GM19324 (cell line): Measurements from ENCODE around the gene APPL1.
"Not testable (repeated sequence)": the region's sequence is repeated elsewhere in the genome, so short reads cannot be mapped to it uniquely, and the experiment has no call there.

Source experiments
- ATAC-seq: cut with Tn5 transposase; IDR thresholded peaks from one replicate; pipeline ENCODE4 v1.9.1; 2021; ENCODE audit warnings: mild to moderate bottlenecking, moderate library complexity; ENCODE audit not compliant: unreplicated experiment, low FRiP score

Gene APPL1

DNA sequence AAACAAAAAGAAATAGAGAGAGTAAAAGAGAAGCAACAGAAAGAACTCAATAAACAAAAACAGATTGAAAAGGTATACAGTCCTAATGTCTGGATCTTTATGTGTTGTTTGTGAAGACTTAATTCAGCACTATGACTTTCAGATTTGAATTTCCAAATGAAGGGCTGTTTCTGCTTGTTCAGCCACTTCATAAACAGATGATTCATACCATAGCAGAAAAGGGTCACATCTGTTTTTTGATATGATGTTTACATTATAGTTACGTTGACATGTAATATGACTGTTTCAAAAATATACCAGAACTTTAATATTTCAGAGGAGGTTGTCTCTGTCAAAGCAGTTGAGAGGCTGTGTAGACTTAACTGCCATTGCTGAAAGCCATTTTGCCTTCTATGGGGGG lies 40.9 kb downstream of the APPL1 start:
- ATAC-seq, result no peak

DNA sequence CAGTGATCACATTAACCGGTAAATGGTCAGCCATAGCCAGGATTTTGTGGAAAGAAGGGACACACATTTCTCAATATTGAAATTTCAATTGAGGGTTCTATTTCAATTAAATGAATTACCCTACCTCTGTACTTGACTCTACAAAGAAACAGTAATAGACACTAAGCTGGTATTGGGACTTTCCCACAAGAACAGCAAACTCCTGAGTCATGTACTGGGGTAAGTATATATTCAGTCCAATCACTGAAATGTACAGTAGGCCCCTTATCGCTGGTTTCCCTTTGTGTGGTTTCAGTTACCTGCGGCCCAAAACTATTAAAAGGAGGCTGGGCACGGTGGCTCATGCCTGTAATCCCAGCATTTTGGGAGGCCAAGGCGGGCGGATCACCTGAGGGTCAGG lies 47.3 kb downstream of the APPL1 start:
- no peak for ATAC-seq

DNA sequence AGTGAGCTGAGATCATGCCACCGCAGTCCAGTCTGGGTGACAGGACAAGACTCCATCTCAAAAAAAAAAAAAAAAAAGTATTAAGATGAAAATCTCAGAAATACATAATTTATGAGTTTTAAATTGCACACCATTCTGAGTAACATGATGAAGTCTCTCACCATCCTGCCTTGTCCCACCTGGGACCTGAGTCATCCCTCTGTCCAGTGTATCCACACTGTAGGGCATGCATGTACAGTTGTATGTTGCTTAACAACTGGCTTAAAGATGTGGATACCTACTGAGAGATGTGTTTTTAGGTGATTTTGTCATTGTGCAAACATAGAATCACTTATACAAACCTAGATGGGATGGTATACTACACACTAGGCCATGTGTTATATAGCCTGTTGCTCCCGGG lies 47.9 kb downstream of the APPL1 start:
- no peak for ATAC-seq

DNA sequence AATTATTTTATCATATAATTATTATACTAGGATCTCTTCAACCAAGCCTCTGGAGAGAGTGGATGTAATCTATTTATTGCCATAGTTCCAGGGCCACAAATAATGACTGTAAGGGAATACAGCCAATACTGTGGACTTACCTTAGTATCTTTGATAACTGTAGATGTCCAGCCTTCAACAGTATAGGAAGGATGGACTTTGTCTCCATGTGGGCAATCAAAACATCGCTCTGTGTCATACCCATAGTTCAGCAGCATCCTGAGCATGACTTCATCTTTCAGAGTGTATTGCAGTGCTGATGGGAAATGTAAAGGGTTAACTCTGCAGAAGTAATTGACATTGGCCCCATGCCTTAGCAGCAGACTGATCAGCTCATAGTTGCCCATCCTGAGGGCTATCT lies 50.7 kb downstream of the APPL1 start:
- ATAC-seq, result no peak

DNA sequence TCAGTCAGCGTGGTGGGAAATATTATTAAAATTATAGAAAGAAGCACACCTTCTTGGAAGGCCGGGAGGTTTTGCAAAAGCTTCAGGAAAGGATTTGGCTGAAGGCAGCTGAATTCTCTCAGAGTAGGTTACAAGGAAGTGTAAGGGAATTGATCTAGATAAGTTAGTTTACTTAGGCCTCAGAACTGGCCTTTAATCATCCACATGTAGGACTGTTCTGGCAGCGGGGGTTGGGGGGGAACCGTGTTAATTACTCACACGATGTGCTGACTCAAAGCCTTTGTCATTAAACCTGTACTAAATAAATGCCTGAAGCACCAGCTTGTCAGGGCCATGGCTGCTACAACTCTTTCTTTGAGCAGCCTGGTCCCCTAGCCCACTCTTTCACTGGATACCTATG lies 52.2 kb downstream of the APPL1 start:
- ATAC-seq, result no peak

DNA sequence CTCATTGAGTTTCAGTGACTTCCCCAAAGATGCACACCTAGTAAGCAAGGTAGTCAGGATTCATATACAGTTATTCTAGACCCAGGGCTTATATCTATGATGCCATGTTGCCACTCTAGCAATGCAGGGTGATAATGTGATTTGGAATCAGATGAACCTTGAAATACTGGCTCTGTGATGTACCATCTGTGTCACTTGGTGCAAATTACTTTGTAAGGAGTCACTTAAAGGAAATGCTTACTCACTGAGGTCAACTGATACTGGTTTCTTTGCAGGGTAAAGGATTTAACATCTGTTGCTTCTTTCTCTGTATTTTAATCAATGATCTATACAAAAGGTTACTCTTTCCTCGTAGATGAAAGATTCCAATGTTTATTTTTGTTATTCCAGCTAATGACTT lies 54.2 kb downstream of the APPL1 start:
- no peak for ATAC-seq

DNA sequence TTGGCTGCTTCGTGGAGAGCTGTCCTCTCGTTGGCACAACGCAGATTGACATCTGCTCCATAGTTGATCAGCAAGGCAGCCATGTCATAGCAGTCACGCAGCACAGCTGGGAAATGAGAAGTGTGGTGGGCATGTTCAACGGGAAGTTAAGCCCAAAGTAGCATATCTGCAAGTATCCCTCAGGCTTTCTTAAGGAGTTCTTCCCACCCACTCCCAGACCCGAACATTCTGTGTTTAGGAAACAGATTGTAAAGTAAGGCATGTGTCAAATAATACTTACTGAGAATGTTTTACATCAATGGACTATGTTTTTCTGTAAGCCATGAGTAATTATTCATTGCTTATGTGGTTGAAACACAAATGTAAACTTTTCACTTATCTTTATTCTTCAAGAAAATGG lies 55.8 kb downstream of the APPL1 start:
- ATAC-seq, result no peak

DNA sequence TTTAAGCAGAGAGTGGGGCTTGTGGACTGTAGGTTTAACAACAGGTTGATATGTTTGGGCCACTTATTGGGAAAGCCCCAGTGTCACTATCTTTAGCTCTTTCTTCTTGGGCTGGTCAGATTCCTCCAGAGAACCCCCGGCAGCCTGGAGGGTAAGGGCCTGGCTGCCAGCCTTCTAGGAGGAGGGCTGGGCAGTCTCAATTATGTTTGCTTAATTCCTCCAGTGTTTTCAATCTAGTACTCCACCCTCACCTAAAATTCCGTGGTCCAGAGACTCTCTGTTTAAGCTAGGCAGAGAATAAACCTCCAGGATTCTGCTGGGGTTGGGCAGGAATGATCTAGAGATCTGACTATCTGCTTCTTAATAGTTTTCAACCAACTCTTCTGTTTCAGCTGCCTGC lies 59.7 kb downstream of the APPL1 start:
- no peak for ATAC-seq

DNA sequence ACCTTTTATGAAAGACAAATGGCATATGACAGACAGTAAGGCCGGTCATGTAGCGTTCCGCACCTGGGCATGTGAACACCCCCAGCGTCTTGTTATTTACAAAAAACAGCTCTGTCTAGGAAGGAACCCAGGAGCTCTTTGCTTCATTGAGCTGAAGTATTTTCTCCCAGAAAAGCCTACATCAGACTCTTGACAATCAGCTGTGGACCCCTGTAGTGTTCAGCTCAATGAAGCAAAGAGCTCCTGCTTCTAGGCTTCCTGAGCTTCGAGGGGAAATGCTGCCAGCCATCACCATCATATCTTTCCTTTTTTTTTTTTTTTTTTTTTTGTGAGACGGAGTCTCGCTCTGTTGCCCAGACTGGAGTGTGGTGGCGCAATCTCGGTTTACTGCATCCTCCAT lies 60.9 kb downstream of the APPL1 start:
- no peak for ATAC-seq

DNA sequence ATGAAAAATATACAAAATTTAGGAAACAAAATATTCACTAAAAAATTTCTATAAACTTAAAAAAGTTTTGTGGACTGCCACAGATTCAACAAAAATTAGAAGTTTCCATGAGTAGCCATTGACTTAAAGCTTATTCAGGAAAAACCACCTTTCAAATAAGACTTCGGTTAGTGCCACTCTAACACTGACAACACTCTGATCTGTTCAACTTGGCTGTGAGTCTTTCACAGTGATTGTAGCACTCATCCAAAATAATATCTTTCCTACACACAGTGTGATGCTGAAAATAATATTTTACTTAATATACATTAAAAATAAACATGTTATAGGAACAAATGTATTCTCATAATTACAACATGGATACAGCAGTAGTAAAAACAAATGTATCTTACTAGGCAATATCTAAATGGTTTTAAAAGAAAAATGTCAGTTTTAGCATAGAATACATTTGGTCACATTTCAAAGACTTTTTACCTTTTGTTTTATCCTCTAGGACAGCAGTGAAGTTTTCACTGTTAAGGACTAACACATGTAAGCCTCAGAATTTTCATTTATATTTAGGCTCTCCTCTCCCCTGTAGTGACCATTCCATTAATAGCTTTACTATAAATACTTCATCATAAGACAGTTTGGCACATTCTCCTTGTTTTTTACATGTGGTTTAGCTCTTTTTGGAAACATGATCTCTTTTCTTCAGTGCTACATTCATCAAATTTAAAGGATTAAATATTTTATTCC lies 64.8 kb downstream of the APPL1 start, which contains the start of gene ASB14:
Gene ASB14 (minus strand): TSS at position 527 of the 738 bp plus-strand sequence. CDS start 652 bp downstream, outside the sequence.
- no peak for ATAC-seq

DNA sequence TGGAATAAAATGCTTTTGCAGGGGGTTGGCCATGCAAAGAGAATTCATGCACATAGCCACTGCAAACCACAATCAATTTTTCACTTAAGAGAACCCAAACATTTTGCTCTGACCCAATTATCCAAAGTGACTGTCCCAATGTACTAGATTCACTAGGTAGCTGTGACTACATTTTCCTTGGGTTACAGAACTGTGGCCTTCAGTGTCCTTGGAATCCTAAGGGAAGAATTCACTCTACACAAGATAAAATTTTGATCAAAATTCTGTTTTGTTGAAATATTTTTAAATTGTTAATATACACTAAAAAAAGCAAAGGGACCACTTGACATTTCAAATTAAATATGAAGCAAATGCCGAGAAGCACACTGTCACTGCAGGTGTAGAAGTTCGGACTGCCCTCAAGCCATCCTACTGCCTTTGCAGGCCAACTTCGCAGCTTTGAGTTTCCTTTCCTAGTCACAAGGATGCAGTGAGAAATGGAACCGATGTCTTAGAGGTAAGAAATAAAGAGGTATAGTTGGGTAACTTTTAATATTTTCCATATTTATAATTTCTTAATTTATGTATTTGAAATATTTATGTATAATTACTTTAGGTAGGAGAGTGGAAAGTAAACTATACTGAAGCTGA lies 65.5 kb downstream of the APPL1 start:
- no peak for ATAC-seq

DNA sequence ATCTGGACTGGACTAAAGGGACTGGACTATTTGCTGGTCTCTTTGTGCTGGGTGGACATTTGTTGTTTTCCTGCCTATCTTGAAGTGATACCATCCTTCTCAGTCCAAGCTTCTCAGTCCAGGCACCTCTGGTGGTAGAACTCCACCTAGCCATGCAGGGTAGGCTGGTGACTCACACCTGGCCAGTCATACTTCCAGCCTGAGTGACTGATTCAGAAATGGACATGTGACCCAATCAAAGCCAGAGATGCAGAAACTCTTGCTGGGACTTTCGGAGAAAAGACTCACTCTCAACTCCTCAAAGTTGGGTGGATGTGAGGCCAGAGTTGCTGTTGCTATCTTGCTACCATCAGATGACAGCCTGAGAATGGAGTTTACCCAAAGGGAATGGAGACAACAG lies 70.5 kb downstream of the APPL1 start:
- no peak for ATAC-seq

DNA sequence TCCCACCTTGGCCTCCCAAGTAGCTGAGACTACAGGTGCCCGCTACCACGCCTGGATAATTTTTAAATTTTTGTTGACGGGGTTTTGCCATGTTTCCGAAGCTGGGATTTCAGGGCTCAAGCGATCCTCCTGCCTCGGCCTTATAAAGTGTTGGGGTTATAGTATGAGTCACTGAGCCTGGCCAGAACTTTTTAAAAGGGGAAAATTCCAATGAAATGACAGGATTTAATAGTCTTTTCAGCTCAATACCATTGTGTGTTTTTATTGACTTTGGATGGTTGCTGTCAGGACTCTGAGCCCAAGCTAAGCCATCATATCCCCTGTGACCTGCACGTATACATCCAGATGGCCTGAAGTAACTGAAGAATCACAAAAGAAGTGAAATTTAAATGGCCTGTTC lies 76.0 kb downstream of the APPL1 start:
- ATAC-seq, result not testable (repeated sequence)

DNA sequence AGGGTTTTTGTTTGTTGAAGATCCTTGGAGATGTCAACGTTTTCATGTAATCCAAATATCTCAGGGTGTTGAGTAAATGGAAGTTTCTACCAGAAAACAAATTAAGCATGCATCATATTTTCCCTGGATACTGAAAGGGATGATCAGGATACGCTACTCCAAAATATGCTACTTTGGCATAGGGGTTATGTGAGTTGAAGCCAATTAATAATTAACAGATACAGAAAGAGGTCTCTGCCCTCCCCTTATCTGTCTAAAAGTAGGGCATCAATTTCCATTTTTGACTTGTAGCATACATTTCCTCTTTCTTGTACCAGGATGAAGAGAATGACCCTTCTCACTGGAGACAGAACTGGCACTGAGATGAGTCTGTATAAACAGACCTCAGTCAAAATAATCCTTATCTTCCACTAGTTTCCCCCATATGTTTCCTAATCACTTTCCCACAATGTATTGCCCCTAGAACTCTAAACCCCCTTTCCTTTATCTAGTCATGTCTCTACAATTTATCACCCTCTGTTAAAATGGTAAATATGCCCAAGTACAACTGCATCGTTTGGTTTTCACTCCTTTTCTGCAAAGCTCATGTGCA lies 82.3 kb downstream of the APPL1 start:
- no peak for ATAC-seq

DNA sequence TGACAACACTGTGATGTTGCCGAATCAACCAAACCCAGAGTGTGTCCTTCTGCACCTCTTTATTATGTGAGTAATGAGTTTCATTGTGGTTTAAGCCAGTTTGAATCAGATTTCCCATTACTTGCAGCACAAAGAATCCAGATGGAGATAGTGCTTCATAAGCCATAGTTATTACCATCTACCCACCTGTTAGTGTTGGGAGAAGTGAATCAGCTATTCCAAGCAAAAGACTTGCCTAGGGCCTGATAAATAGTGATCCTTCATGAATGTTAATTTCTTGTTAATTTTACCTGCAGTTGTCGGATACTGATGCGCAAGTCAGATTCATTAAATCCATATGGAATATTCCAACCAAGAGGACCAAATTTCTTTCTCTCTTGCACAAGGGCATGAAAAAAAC lies 86.7 kb downstream of the APPL1 start:
- no peak for ATAC-seq
